IMR-90 (cell line): ENCODE data around the gene SLC46A1. TPM values are rescaled to one million over a fixed set of nuclear protein-coding genes. Genes with fewer than 3 reads are reported as not detected.

ENCODE experiments used
- ATAC-seq: fragments of 200-7000 bp; cut with Tn5 transposase; 2 replicates; pipeline ENCODE4 v1.9.1; 2020; ENCODE audit warnings: low read depth, mild to moderate bottlenecking, moderate library complexity
- BruUV-seq: library from RNA; stranded (reverse); fragments of 400-500 nt; replicated peaks from 2 replicates; lab custom pipeline; 2021; lab: Mats Ljungman, UMichigan
- CTCF ChIA-PET: fragments of 300-600 bp; formaldehyde crosslinking; extraction: SDS; loops from one replicate; lab custom pipeline; 2021; ENCODE audit warnings: antibody characterized with exemption; lab: Yijun Ruan, JAX
- POLR2A ChIA-PET: fragments of 300-600 bp; sonication (Branson Sonifier 250); formaldehyde crosslinking; loops from one replicate; lab custom pipeline; 2022; ENCODE audit warnings: antibody characterized with exemption; ENCODE audit not compliant: unreplicated experiment; lab: Charles Lee
- DNase-seq: peaks from one replicate; pipeline ENCODE4 v3.0.0; 2013
- H2AFZ ChIP-seq: replicated peaks from 2 replicates; pipeline ENCODE3; 2013; ENCODE audit warnings: low read length, mild to moderate bottlenecking; ENCODE audit not compliant: poor library complexity
- H2AK5ac ChIP-seq: 2 replicates; pipeline ENCODE4 v1.6.1; 2013; ENCODE audit warnings: low read depth, low read length, inconsistent platforms
- H2AK9ac ChIP-seq: replicated peaks from 2 replicates; pipeline ENCODE3; 2013; ENCODE audit warnings: mild to moderate bottlenecking, low read depth, low read length, moderate library complexity; ENCODE audit not compliant: poor library complexity
- H2BK120ac ChIP-seq: 2 replicates; pipeline ENCODE4 v1.6.1; 2013; ENCODE audit warnings: low read depth, low read length, inconsistent platforms
- H2BK15ac ChIP-seq: 3 replicates; pipeline ENCODE4 v1.6.1; 2013; ENCODE audit warnings: low read depth, low read length, inconsistent platforms
- H2BK20ac ChIP-seq: 2 replicates; pipeline ENCODE4 v1.6.1; 2013; ENCODE audit warnings: low read depth, mild to moderate bottlenecking, inconsistent platforms, low read length, moderate library complexity
- H2BK5ac ChIP-seq: 2 replicates; pipeline ENCODE4 v1.6.1; 2013; ENCODE audit warnings: mild to moderate bottlenecking, low read depth, low read length, inconsistent platforms; ENCODE audit not compliant: poor library complexity, severe bottlenecking
- H3K14ac ChIP-seq: replicated peaks from 2 replicates; pipeline ENCODE4 v1.6.1; 2013; ENCODE audit warnings: low read depth, low read length, inconsistent platforms
- H3K18ac ChIP-seq: 2 replicates; pipeline ENCODE4 v1.6.1; 2013; ENCODE audit warnings: low read depth, low read length, control low read depth
- H3K23ac ChIP-seq: 2 replicates; pipeline ENCODE4 v1.6.1; 2013; ENCODE audit warnings: low read depth, low read length, inconsistent platforms
- H3K27ac ChIP-seq: 2 replicates; pipeline ENCODE4 v1.5.1; 2013; ENCODE audit warnings: mild to moderate bottlenecking, control low read depth, low read length; ENCODE audit not compliant: insufficient read depth
- H3K27me3 ChIP-seq: 2 replicates; pipeline ENCODE4 v1.6.1; 2013; ENCODE audit warnings: low read length; ENCODE audit not compliant: control insufficient read depth, insufficient read depth
- H3K36me3 ChIP-seq: 2 replicates; pipeline ENCODE4 v1.6.1; 2013; ENCODE audit warnings: low read length, mixed read lengths; ENCODE audit not compliant: control insufficient read depth, insufficient read depth
- H3K4ac ChIP-seq: 2 replicates; pipeline ENCODE4 v1.6.1; 2013; ENCODE audit warnings: low read depth, low read length, inconsistent platforms
- H3K4me1 ChIP-seq: 2 replicates; pipeline ENCODE4 v1.6.1; 2013; ENCODE audit warnings: low read length, mixed read lengths; ENCODE audit not compliant: control insufficient read depth, insufficient read depth
- H3K4me2 ChIP-seq: 2 replicates; pipeline ENCODE4 v1.6.1; 2013; ENCODE audit warnings: low read depth, mild to moderate bottlenecking, control low read depth, low read length, moderate library complexity
- H3K4me3 ChIP-seq: 2 replicates; pipeline ENCODE4 v1.5.1; 2013; ENCODE audit warnings: low read depth, mild to moderate bottlenecking, control low read depth, low read length, moderate library complexity; ENCODE audit not compliant: insufficient read depth
- H3K56ac ChIP-seq: 2 replicates; pipeline ENCODE4 v1.6.1; 2013; ENCODE audit warnings: low read length, inconsistent platforms; ENCODE audit not compliant: insufficient read depth; ENCODE audit errors: extremely low read depth
- H3K79me1 ChIP-seq, 2 experiments: 2 replicates each; pipeline ENCODE4 v1.6.1; 2013; ENCODE audit warnings: low read length in 2 of 2, inconsistent platforms in 1 of 2, low read depth in 1 of 2
- H3K9ac ChIP-seq: 2 replicates; pipeline ENCODE4 v1.6.1; 2013; ENCODE audit warnings: low read depth, low read length, control low read depth
- H3K9me1 ChIP-seq: 2 replicates; pipeline ENCODE4 v1.6.1; 2013; ENCODE audit warnings: low read length, inconsistent platforms; ENCODE audit not compliant: insufficient read depth
- H3K9me3 ChIP-seq: 2 replicates; pipeline ENCODE4 v1.6.1; 2013; ENCODE audit warnings: low read length; ENCODE audit not compliant: control insufficient read depth, insufficient read depth
- H4K20me1 ChIP-seq: 2 replicates; pipeline ENCODE4 v1.6.1; 2013; ENCODE audit warnings: low read length, inconsistent platforms; ENCODE audit not compliant: insufficient read depth
- H4K5ac ChIP-seq: 2 replicates; pipeline ENCODE4 v1.6.1; 2013; ENCODE audit warnings: mild to moderate bottlenecking, low read depth, low read length, control low read depth
- H4K8ac ChIP-seq, 2 experiments: 2 replicates each; pipeline ENCODE4 v1.6.1; 2013; ENCODE audit warnings: low read depth in 2 of 2, low read length in 2 of 2, control low read depth in 1 of 2, inconsistent platforms in 1 of 2
- H4K91ac ChIP-seq: 2 replicates; pipeline ENCODE4 v1.6.1; 2013; ENCODE audit warnings: low read depth, low read length, inconsistent platforms; ENCODE audit not compliant: insufficient read depth
- BHLHE40 ChIP-seq: fragments of 150-350 bp; IDR thresholded peaks from 2 replicates; pipeline ENCODE4 v1.6.1; 2016; ENCODE audit warnings: mild to moderate bottlenecking, low read depth, low read length
- CHD1 ChIP-seq: IDR thresholded peaks from 2 replicates; pipeline ENCODE4 v1.6.1; 2012; ENCODE audit warnings: low read depth, low read length, improper control_type of control experiment
- FOS ChIP-seq: fragments of 150-350 bp; IDR thresholded peaks from 2 replicates; pipeline ENCODE4 v1.6.1; 2016; ENCODE audit warnings: low read depth, low read length
- MAFK ChIP-seq: IDR thresholded peaks from 2 replicates; pipeline ENCODE4 v1.6.1; 2012; ENCODE audit warnings: low read depth, low read length, improper control_type of control experiment
- MAZ ChIP-seq: IDR thresholded peaks from 2 replicates; pipeline ENCODE4 v1.6.1; 2012; ENCODE audit warnings: low read depth, mild to moderate bottlenecking, low read length, improper control_type of control experiment, moderate library complexity, borderline replicate concordance
- NFE2L2 ChIP-seq: fragments of 150-350 bp; IDR thresholded peaks from 2 replicates; pipeline ENCODE4 v1.6.1; 2016; ENCODE audit warnings: low read depth, mild to moderate bottlenecking, low read length
- POLR2A ChIP-seq: IDR thresholded peaks from 2 replicates; pipeline ENCODE4 v1.6.1; 2012; ENCODE audit warnings: mild to moderate bottlenecking, low read depth, low read length
- RCOR1 ChIP-seq: IDR thresholded peaks from 2 replicates; pipeline ENCODE4 v1.6.1; 2012; ENCODE audit warnings: mild to moderate bottlenecking, low read length, improper control_type of control experiment; ENCODE audit not compliant: insufficient replicate concordance
- RFX5 ChIP-seq: IDR thresholded peaks from 2 replicates; pipeline ENCODE4 v1.8.0; 2012; ENCODE audit warnings: low read depth, mild to moderate bottlenecking, low read length, moderate library complexity
- WGBS, 2 experiments: methylation state at CpG; one replicate each; pipeline versions ENCODE4 v1.1.5 to v1.1.7; 2013; ENCODE audit warnings: missing lambda C conversion rate in 2 of 2; ENCODE audit not compliant: insufficient read length in 1 of 2; ENCODE audit errors: extremely low coverage in 2 of 2; 5-methylcytosine and 5-hydroxymethylcytosine counted together
- dilution Hi-C: fragments of 300-500 bp; cut with HindIII; formaldehyde crosslinking; loops from one replicate; pipeline ENCODE4 v1.14.3; 2018; ENCODE audit warnings: low sequenced_read_pairs; ENCODE audit not compliant: unreplicated experiment
- in situ Hi-C: fragments of 300-500 bp; cut with MboI; formaldehyde crosslinking; loops from 3 replicates; pipeline ENCODE4 v1.14.3; 2019; ENCODE audit warnings: low sequenced_read_pairs, inconsistent platforms, mixed read lengths
- intact Hi-C: fragments of 100-400 bp; cut with micrococcal nuclease; formaldehyde crosslinking; loops from 2 replicates; pipeline ENCODE4 v1.10.0; 2022
- polyA plus RNA-seq, 3 experiments: library from polyadenylated mRNA; depleted of rRNA; stranded (reverse); fragments of >200 nt; gene quantifications; 2 replicates each; pipeline ENCODE4 v1.2.3, GENCODE V29; 2012; ENCODE audit warnings: low replicate concordance in 1 of 3
- total RNA-seq: library from RNA; depleted of rRNA; stranded (reverse); fragments of >200 nt; gene quantifications from 2 replicates; pipeline ENCODE4 v1.2.3, GENCODE V29; 2012
- TF ChIP-seq, protein P1 (sequence below): conservative IDR thresholded peaks from 2 replicates; pipeline ENCODE4 v1.5.1; 2012; ENCODE audit warnings: mild to moderate bottlenecking, low read depth, low read length, improper control_type of control experiment
- TF ChIP-seq, protein P2 (sequence below): fragments of 150-350 bp; IDR thresholded peaks from 2 replicates; pipeline ENCODE4 v1.6.1; 2017; ENCODE audit warnings: mild to moderate bottlenecking, antibody characterized with exemption, low read length, low read depth
- TF ChIP-seq, protein P3 (sequence below): fragments of 150-350 bp; IDR thresholded peaks from 2 replicates; pipeline ENCODE4 v1.6.1; 2016; ENCODE audit warnings: low read depth, mild to moderate bottlenecking, low read length, moderate library complexity, borderline replicate concordance

SLC46A1 gene
- total and polyA plus RNA-seq, 2 of the 4 experiments (the other 2 are of a cell fraction) = 2.7 to 3.9 TPM

DNA sequence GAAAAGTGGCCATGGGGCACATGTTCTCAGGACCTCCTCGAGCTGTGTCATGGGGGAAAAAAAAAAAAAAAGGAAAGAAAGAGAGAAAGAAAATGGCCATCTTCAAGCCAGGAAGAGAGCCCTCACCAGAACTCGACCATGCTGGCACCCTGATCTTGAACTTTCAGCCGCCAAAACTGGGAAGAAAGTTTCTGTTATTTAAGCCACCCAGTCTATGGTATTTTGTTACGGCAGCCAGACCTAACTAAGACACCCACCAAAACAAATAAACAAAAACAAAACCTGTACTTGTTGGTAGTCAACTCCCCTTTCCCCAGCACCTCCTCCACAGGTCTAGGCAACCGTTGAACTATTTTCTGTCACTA is 41.4 kb upstream of the SLC46A1 start:
- WGBS, 2 experiments = 40% methylated on average over 1 of the region's 5 CpGs; no CpG with 5 or more reads in 1 of the 2 experiments
- Histone ChIP-seq H2AK9ac (no peak overlapping the region), H3K4me1 (no peaks in the 10 kb centered on the region), H3K23ac (no peak overlapping the region), H4K5ac (no peak overlapping the region), H2BK120ac (no peak overlapping the region), H4K91ac (no peak overlapping the region), H3K27ac (no peak overlapping the region), H3K4me3 (no peak overlapping the region), H3K4me2 (no peak overlapping the region), H3K56ac (no peak overlapping the region), H2BK5ac (no peak overlapping the region), H4K8ac (no peak overlapping the region), H3K79me1 (no peaks in the 10 kb centered on the region), H2BK20ac (no peak overlapping the region), H4K20me1 (no peaks in the 10 kb centered on the region), H2AFZ (no peak overlapping the region), H3K9me1 (no peaks in the 10 kb centered on the region), H2BK15ac (no peak overlapping the region), H2AK5ac (no peak overlapping the region), H3K18ac (no peak overlapping the region), H3K36me3 (no peaks in the 10 kb centered on the region), H3K27me3 (peaks cover 10% of the 10 kb centered on the region), H3K14ac (no peak overlapping the region), H3K9me3 (no peaks in the 10 kb centered on the region), H3K4ac (no peak overlapping the region), H3K9ac (no peak overlapping the region)
- in situ Hi-C loops (no loop called here), intact Hi-C loops (no loop called here), dilution Hi-C loops (no loop called here)
- no peak for TF ChIP-seq POLR2A
- TF ChIP-seq, protein P1, sequence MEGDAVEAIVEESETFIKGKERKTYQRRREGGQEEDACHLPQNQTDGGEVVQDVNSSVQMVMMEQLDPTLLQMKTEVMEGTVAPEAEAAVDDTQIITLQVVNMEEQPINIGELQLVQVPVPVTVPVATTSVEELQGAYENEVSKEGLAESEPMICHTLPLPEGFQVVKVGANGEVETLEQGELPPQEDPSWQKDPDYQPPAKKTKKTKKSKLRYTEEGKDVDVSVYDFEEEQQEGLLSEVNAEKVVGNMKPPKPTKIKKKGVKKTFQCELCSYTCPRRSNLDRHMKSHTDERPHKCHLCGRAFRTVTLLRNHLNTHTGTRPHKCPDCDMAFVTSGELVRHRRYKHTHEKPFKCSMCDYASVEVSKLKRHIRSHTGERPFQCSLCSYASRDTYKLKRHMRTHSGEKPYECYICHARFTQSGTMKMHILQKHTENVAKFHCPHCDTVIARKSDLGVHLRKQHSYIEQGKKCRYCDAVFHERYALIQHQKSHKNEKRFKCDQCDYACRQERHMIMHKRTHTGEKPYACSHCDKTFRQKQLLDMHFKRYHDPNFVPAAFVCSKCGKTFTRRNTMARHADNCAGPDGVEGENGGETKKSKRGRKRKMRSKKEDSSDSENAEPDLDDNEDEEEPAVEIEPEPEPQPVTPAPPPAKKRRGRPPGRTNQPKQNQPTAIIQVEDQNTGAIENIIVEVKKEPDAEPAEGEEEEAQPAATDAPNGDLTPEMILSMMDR = no peak
- no peak for TF ChIP-seq RCOR1
- TF ChIP-seq CHD1 = no peak
- no peak for TF ChIP-seq BHLHE40
- TF ChIP-seq MAZ = no peak
- TF ChIP-seq MAFK = no peak
- TF ChIP-seq, protein P2, sequence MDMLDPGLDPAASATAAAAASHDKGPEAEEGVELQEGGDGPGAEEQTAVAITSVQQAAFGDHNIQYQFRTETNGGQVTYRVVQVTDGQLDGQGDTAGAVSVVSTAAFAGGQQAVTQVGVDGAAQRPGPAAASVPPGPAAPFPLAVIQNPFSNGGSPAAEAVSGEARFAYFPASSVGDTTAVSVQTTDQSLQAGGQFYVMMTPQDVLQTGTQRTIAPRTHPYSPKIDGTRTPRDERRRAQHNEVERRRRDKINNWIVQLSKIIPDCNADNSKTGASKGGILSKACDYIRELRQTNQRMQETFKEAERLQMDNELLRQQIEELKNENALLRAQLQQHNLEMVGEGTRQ = no peak
- TF ChIP-seq, protein P3, sequence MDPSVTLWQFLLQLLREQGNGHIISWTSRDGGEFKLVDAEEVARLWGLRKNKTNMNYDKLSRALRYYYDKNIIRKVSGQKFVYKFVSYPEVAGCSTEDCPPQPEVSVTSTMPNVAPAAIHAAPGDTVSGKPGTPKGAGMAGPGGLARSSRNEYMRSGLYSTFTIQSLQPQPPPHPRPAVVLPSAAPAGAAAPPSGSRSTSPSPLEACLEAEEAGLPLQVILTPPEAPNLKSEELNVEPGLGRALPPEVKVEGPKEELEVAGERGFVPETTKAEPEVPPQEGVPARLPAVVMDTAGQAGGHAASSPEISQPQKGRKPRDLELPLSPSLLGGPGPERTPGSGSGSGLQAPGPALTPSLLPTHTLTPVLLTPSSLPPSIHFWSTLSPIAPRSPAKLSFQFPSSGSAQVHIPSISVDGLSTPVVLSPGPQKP = no peak
- no peak for TF ChIP-seq RFX5
- TF ChIP-seq NFE2L2 = no peak
- TF ChIP-seq FOS = no peak
- no TSS peak for BruUV-seq
- DNase-seq (no peak), ATAC-seq (no peak)
- CTCF ChIA-PET = no interaction called here
- POLR2A ChIA-PET = no interaction called here
